Activated naive CD4-positive, alpha-beta T cell treated with anti-CD3 and anti-CD28 coated beads for 36 hours (primary cell): ENCODE results near the gene COQ9. TPM values are rescaled to one million over a fixed set of nuclear protein-coding genes. Genes with fewer than 3 reads are reported as not detected.

ENCODE experiments used
- CTCF ChIA-PET: fragments of 350-600 bp; sonication (Branson Sonifier 250); formaldehyde crosslinking; loops from one replicate; lab custom pipeline; 2021; ENCODE audit warnings: antibody characterized with exemption; lab: Charles Lee
- DNase-seq: peaks from one replicate; pipeline ENCODE4 v3.0.0-alpha.2; 2020
- H3K27ac Mint-ChIP-seq: one replicate; pipeline ENCODE4 v1.8.0; 2021; ENCODE audit warnings: mild to moderate bottlenecking, mixed read lengths
- H3K27me3 Mint-ChIP-seq: one replicate; pipeline ENCODE4 v1.8.0; 2021; ENCODE audit warnings: low read depth, mixed read lengths
- H3K36me3 Mint-ChIP-seq: one replicate; pipeline ENCODE4 v1.8.0; 2021; ENCODE audit warnings: low read depth, mixed read lengths
- H3K4me1 Mint-ChIP-seq: one replicate; pipeline ENCODE4 v1.8.0; 2021; ENCODE audit warnings: low read depth, mixed read lengths
- H3K4me3 Mint-ChIP-seq: one replicate; pipeline ENCODE4 v1.8.0; 2021; ENCODE audit warnings: mild to moderate bottlenecking, moderate library complexity, mixed read lengths
- H3K9me3 Mint-ChIP-seq: one replicate; pipeline ENCODE4 v1.8.0; 2021; ENCODE audit warnings: mixed read lengths
- intact Hi-C: fragments of 100-400 bp; cut with micrococcal nuclease; formaldehyde crosslinking; loops from one replicate; pipeline ENCODE4 v1.15.1; 2023
- total RNA-seq, 2 experiments: library from RNA; stranded (reverse); gene quantifications; one replicate each; pipeline ENCODE4 v1.2.3, GENCODE V29; 2021

Gene COQ9
- total RNA-seq, 2 experiments from 2014 or later: 30.6 TPM

DNA sequence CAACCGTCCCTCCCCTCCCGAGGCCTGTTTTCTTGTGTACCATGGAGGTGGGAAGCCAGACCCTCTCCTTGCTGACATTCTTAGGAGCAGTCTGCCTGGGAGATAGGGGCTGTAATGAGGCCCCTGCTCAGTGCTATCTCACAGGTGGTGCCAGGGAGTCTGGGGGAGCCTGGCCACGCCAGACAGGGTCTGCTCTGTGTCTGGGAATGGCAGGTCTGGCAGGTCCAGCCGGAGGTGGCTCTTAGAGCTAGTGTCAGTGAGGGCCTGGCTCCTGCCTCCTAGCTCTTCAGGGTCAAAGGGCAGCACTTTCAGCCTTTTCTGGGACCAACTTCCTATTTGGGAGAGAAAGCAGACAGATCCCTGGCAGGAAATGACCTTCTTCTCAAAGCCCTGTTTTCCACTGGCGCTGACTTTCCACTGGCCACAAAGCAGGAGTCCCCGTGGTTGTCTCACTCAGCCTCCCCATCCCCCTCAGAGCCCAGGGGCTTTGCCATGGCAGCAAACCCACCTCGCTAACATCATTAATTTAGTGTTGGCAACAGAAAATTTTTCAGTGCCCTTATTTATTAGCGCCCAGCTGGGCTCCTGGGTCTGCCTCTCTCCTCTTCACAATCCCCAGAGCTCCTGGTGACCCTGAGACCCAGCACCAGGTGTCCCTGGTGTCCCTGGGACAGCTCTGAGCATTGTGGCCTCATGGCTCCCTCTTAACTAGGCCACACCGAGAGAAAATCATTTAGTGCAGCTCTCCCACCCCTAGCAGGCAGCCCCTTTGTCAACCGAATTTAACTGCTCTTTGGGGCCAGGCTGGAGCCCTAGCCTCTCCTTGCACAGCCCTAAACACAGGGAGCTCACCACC lies 63.0 kb downstream of the COQ9 start:
- no peak overlapping the region for H3K4me3 Mint-ChIP-seq
- no peaks in the 10 kb centered on the region for H3K27me3 Mint-ChIP-seq
- DNase-seq: no peak
- intact Hi-C loops: no loop called here
- no peaks in the 10 kb centered on the region for H3K36me3 Mint-ChIP-seq
- no peaks in the 10 kb centered on the region for H3K4me1 Mint-ChIP-seq
- CTCF ChIA-PET: interaction anchor here (0.6 to 2.2 kb wide), 4 partner anchors 10 to 752 kb away, joined by 3 to 10 read pairs (median 4); no protein-coding TSS in a partner anchor
- no peaks in the 10 kb centered on the region for H3K9me3 Mint-ChIP-seq
- H3K27ac Mint-ChIP-seq: no peak overlapping the region

Other genes with a start within 250 kb of the COQ9 start
- 10 to 100 TPM; 11.0 to 11.2 TPM for gene ARL2BP, start 202.2 kb upstream of the COQ9 start, total RNA-seq
- gene PLLP, start 162.8 kb upstream of the COQ9 start, total RNA-seq: under 1 TPM; 0.25 to 0.41 TPM
- gene CCL22, start 88.7 kb upstream of the COQ9 start, total RNA-seq: 1 to 10 TPM in 1 of 2 experiments, under 1 TPM in 1; 0.72 to 1.0 TPM
- not detected for gene CX3CL1, start 75.0 kb upstream of the COQ9 start, total RNA-seq
- gene CCL17, start 42.7 kb upstream of the COQ9 start, total RNA-seq: not detected
- 10 to 100 TPM; 29.5 to 31.0 TPM for gene CIAPIN1, start 94 bp upstream of the COQ9 start, total RNA-seq
- gene POLR2C, start 15.2 kb downstream of the COQ9 start, total RNA-seq: 10 to 100 TPM; 49.4 to 53.0 TPM
- 1 to 10 TPM; 5.0 to 6.2 TPM for gene DOK4, start 39.0 kb downstream of the COQ9 start, total RNA-seq
- gene CCDC102A, start 89.1 kb downstream of the COQ9 start, total RNA-seq: 1 to 10 TPM; 7.1 to 7.7 TPM
- 1 to 10 TPM; 1.0 to 1.2 TPM for gene ADGRG5, start 95.2 kb downstream of the COQ9 start, total RNA-seq
- gene ADGRG1, start 181.2 kb downstream of the COQ9 start, total RNA-seq: 1 to 10 TPM in 1 of 2 experiments, under 1 TPM in 1; 0.93 to 1.0 TPM
- gene ADGRG3, start 220.8 kb downstream of the COQ9 start, total RNA-seq: under 1 TPM in 1 of 2 experiments, not detected in 1; 0.14 TPM
- gene DRC7, start 247.3 kb downstream of the COQ9 start, total RNA-seq: under 1 TPM in 1 of 2 experiments, not detected in 1; 0.49 TPM